A673 (cell line): Measurements from ENCODE around the gene CCBE1. TPM values are rescaled to one million over a fixed set of nuclear protein-coding genes. Genes with fewer than 3 reads are reported as not detected.

Experiments
- Bru-seq: library from RNA; stranded (reverse); fragments of 400-500 nt; gene quantifications from one replicate; lab custom pipeline; 2021; lab: Mats Ljungman, UMichigan
- BruChase-seq, 2 experiments: library from RNA; stranded (reverse); fragments of 400-500 nt; gene quantifications; one replicate each; lab custom pipeline; 2021; lab: Mats Ljungman, UMichigan
- BruUV-seq: library from RNA; stranded (reverse); fragments of 400-500 nt; replicated peaks from 2 replicates; lab custom pipeline; 2021; lab: Mats Ljungman, UMichigan
- CTCF ChIA-PET: fragments of 300-600 bp; sonication (Branson Sonifier 250); formaldehyde crosslinking; loops from one replicate; lab custom pipeline; 2022; ENCODE audit warnings: antibody characterized with exemption; lab: Charles Lee
- POLR2A ChIA-PET: fragments of 300-600 bp; sonication (Branson Sonifier 250); formaldehyde crosslinking; loops from one replicate; lab custom pipeline; 2022; ENCODE audit warnings: antibody characterized with exemption; ENCODE audit not compliant: low non-redundant PET; lab: Charles Lee
- DNase-seq: peaks from one replicate; pipeline ENCODE4 v3.0.0-alpha.2; 2015; ENCODE audit warnings: low spot score
- H3K27ac ChIP-seq: fragments of 200-600 bp; sonication (generic); 2 replicates; pipeline ENCODE4 v1.5.1; 2016; ENCODE audit warnings: mixed run types, low read depth, mild to moderate bottlenecking, mixed read lengths, antibody characterized with exemption, low read length; ENCODE audit not compliant: poor library complexity, severe bottlenecking
- H3K27me3 ChIP-seq: fragments of 200-600 bp; sonication (generic); replicated peaks from 2 replicates; pipeline ENCODE4 v1.6.1; 2017; ENCODE audit warnings: mixed run types, low read depth, mild to moderate bottlenecking, mixed read lengths, antibody characterized with exemption, low read length; ENCODE audit not compliant: insufficient read depth, poor library complexity
- H3K36me3 ChIP-seq: fragments of 200-600 bp; sonication (generic); 2 replicates; pipeline ENCODE4 v1.6.1; 2016; ENCODE audit warnings: mixed run types, mild to moderate bottlenecking, mixed read lengths, antibody characterized with exemption, low read length; ENCODE audit not compliant: insufficient read depth, poor library complexity, severe bottlenecking
- H3K4me1 ChIP-seq: fragments of 200-600 bp; sonication (generic); 2 replicates; pipeline ENCODE4 v1.6.1; 2017; ENCODE audit warnings: mixed run types, mild to moderate bottlenecking, mixed read lengths, antibody characterized with exemption, low read length; ENCODE audit not compliant: insufficient read depth, poor library complexity, severe bottlenecking
- H3K4me3 ChIP-seq: fragments of 200-600 bp; sonication (generic); 2 replicates; pipeline ENCODE4 v1.5.1; 2016; ENCODE audit warnings: low read depth, mixed run types, mild to moderate bottlenecking, mixed read lengths, low read length; ENCODE audit not compliant: poor library complexity, severe bottlenecking
- H3K9me3 ChIP-seq: fragments of 200-600 bp; sonication (generic); 2 replicates; pipeline ENCODE4 v1.6.1; 2016; ENCODE audit warnings: mixed run types, low read depth, mild to moderate bottlenecking, mixed read lengths, antibody characterized with exemption, low read length; ENCODE audit not compliant: poor library complexity, severe bottlenecking
- EZH2 ChIP-seq: fragments of 200-600 bp; sonication (generic); IDR thresholded peaks from 2 replicates; pipeline ENCODE4 v1.6.1; 2017; ENCODE audit warnings: borderline replicate concordance, low read depth, mild to moderate bottlenecking, mixed read lengths, antibody characterized with exemption, low read length; ENCODE audit not compliant: poor library complexity, severe bottlenecking
- intact Hi-C: fragments of 100-400 bp; cut with micrococcal nuclease; formaldehyde crosslinking; loops from one replicate; pipeline ENCODE4 v1.10.0; 2022; ENCODE audit not compliant: unreplicated experiment
- long read RNA-seq: library from polyadenylated mRNA; stranded (forward); transcript quantifications from one replicate; pipeline ENCODE4 v2.0.0, GENCODE V29; 2022
- total RNA-seq: library from RNA; stranded (reverse); gene quantifications from 2 replicates; pipeline ENCODE4 v1.2.3, GENCODE V29; 2021
- TF ChIP-seq, protein P1 (sequence below): fragments of 300-800, 200-600 bp; sonication (generic); conservative IDR thresholded peaks from 2 replicates; pipeline ENCODE4 v1.5.1; 2017; ENCODE audit warnings: low read depth, mild to moderate bottlenecking, antibody characterized with exemption, low read length, moderate library complexity, mixed read lengths

Gene CCBE1
- total RNA-seq (0.42 TPM in 1 of 2 replicates, not detected in the other), Bru-seq, nascent RNA (percentile 12 among the genes with signal in this experiment), BruChase-seq, experiment 1, labeled RNA remaining after a 2-hour chase (percentile 16 among the genes with signal in this experiment), BruChase-seq, experiment 2, labeled RNA remaining after a 6-hour chase (percentile 21 among the genes with signal in this experiment)
- long read RNA-seq: 0 reads

GRCh38 chr18:59697236-59697932 is at the start of gene CCBE1:
Gene CCBE1, minus strand, starts transcription at chr18:59697423.
- no peak within 1 kb of the TSS for H3K27ac ChIP-seq
- BruUV-seq: no TSS peak
- H3K9me3 ChIP-seq: no peaks in the 10 kb centered on the region
- DNase-seq: peak; percentile 61
- H3K4me1 ChIP-seq: peaks cover 6% of the 10 kb centered on the region
- peaks cover 56% of the 10 kb centered on the region for H3K27me3 ChIP-seq
- intact Hi-C loops: no loop called here
- ChIA-PET POLR2A (no interaction called here), CTCF (interaction anchor here (0.6 to 1.7 kb wide), 7 partner anchors 8 to 238 kb away, joined by 3 to 9 read pairs (median 4); no protein-coding TSS in a partner anchor)
- peak within 1 kb of the TSS; percentile 29 for H3K4me3 ChIP-seq
- TF ChIP-seq, protein P1, sequence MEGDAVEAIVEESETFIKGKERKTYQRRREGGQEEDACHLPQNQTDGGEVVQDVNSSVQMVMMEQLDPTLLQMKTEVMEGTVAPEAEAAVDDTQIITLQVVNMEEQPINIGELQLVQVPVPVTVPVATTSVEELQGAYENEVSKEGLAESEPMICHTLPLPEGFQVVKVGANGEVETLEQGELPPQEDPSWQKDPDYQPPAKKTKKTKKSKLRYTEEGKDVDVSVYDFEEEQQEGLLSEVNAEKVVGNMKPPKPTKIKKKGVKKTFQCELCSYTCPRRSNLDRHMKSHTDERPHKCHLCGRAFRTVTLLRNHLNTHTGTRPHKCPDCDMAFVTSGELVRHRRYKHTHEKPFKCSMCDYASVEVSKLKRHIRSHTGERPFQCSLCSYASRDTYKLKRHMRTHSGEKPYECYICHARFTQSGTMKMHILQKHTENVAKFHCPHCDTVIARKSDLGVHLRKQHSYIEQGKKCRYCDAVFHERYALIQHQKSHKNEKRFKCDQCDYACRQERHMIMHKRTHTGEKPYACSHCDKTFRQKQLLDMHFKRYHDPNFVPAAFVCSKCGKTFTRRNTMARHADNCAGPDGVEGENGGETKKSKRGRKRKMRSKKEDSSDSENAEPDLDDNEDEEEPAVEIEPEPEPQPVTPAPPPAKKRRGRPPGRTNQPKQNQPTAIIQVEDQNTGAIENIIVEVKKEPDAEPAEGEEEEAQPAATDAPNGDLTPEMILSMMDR: peak; percentile 94
- TF ChIP-seq EZH2: no peak
- no peaks in the 10 kb centered on the region for H3K36me3 ChIP-seq

DNA sequence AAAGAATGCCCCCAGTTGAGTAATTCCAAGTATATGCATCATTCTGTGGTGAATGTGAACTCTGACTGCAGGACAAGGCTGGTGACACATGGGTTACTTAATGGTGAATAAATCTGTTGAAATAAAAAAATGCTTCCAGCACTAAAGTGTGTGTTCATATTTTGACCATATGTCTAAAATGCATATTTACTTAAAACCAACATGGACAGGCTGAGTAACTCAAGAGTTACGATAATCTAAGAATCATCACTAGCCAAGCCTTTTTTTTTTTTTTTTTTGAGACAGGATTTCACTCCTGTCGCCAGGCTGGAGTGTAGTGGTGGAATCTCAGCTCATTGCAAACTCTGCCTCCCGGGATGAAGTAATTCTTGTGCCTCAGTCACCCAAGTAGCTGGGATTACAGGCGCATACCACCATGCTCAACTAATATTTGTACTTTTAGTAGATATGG is 47.1 kb upstream of the CCBE1 start:
- POLR2A ChIA-PET: no interaction called here
- DNase-seq: no peak
- CTCF ChIA-PET: no interaction called here
- no peak for TF ChIP-seq EZH2
- TF ChIP-seq, protein P1: no peak
- H3K4me1 ChIP-seq: no peaks in the 10 kb centered on the region
- no TSS peak for BruUV-seq
- no peak overlapping the region for H3K27ac ChIP-seq
- intact Hi-C loops: no loop called here
- no peaks in the 10 kb centered on the region for H3K36me3 ChIP-seq
- H3K4me3 ChIP-seq: no peak overlapping the region
- no peaks in the 10 kb centered on the region for H3K9me3 ChIP-seq
- H3K27me3 ChIP-seq: no peaks in the 10 kb centered on the region

DNA sequence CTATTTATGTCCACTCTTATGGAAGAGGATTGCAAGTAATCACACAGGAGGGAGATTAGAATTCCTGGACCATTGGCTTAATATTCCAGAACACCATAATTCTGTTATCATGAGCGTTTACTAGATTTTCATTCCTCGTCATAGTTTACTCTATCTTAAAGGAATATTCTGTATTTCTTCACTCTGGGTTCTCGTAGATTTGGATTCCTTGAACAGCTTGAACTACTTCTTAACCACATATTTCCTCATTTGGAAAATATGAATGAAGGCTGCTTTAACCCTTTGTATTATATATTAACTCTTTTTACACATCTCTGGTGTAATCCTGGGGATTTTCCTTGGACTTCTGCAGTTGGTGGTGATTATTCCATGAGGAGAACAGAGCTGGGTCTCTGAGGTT is 46.3 kb upstream of the CCBE1 start:
- no peaks in the 10 kb centered on the region for H3K9me3 ChIP-seq
- no peak for TF ChIP-seq EZH2
- TF ChIP-seq, protein P1: no peak
- H3K4me3 ChIP-seq: no peak overlapping the region
- POLR2A ChIA-PET: no interaction called here
- no peaks in the 10 kb centered on the region for H3K4me1 ChIP-seq
- H3K27ac ChIP-seq: no peak overlapping the region
- no peak for DNase-seq
- BruUV-seq: no TSS peak
- intact Hi-C loops: no loop called here
- no peaks in the 10 kb centered on the region for H3K36me3 ChIP-seq
- H3K27me3 ChIP-seq: no peaks in the 10 kb centered on the region
- CTCF ChIA-PET: no interaction called here
